Stimulated activated CD4-positive, alpha-beta T cell treated with anti-CD3 and anti-CD28 coated beads, TNF-alpha, amount 100 ng/mL, for 24 hours (primary cell): ENCODE measurements around the gene RPL10A.
"Not testable (repeated sequence)": the region's sequence is repeated elsewhere in the genome, so short reads cannot be mapped to it uniquely, and the experiment has no call there.

Experiments used
- DNase-seq, 3 experiments: peaks; one replicate each; pipeline ENCODE4 v3.0.0-alpha.2; 2020; ENCODE audit warnings: low read depth in 3 of 3

The RPL10A gene

GRCh38 chr6:35510916-35511561 is 42.8 kb downstream of the RPL10A start:
- no peak for DNase-seq

- DNase-seq: no peak
Observed at GRCh38 chr6:35511562-35511941, 43.4 kb downstream of the RPL10A start.

GRCh38 chr6:35512006-35512405 is 43.8 kb downstream of the RPL10A start:
- no peak for DNase-seq

- DNase-seq: no peak
Observed at GRCh38 chr6:35512740-35513139, 44.5 kb downstream of the RPL10A start, which contains the start of gene TULP1. TSS of gene TULP1 (minus strand) at chr6:35512896. CDS start at chr6:35512858, 38 bp downstream.

GRCh38 chr6:35514587-35514986 is 46.4 kb downstream of the RPL10A start:
- no peak for DNase-seq

GRCh38 chr6:35515939-35516338 is 47.7 kb downstream of the RPL10A start:
- not testable (repeated sequence) for DNase-seq

- DNase-seq: no peak
Observed at GRCh38 chr6:35516712-35517111, 48.5 kb downstream of the RPL10A start.

- not testable (repeated sequence) for DNase-seq
Observed at GRCh38 chr6:35517978-35518377, 49.8 kb downstream of the RPL10A start.

GRCh38 chr6:35518566-35519312 is 50.5 kb downstream of the RPL10A start:
- DNase-seq: no peak

- no peak for DNase-seq
Observed at GRCh38 chr6:35519313-35520015, 51.3 kb downstream of the RPL10A start.
